ENCODE measurements around the gene MBNL2. TPM values are rescaled to one million over a fixed set of nuclear protein-coding genes. Genes with fewer than 3 reads are reported as not detected.

The MBNL2 gene
- total RNA-seq, 4 donors from 2014 or later: 113 to 129 (median 118) TPM

- H3K36me3 ChIP-seq: no peaks in the 10 kb centered on the region
- no peak overlapping the region for H3K4me3 ChIP-seq
- no peaks in the 10 kb centered on the region for H3K27me3 ChIP-seq
- H3K4me1 ChIP-seq: peaks cover 49 to 100% (median 63%) of the 10 kb centered on the region in 3 donors
- TF ChIP-seq EP300 (IDR thresholded peaks at IDR 0.05) (no peak), POLR2A (IDR thresholded peaks at IDR 0.05) (no peak), CTCF (IDR thresholded peaks at IDR 0.05) (no peak)
- peak overlapping the region; percentile 79 to 87 (median 84) for H3K27ac ChIP-seq
- ATAC-seq: no peak
- H3K9me3 ChIP-seq: no peaks in the 10 kb centered on the region
Measured at GRCh38 chr13:97245011-97245410, 22.9 kb downstream of the MBNL2 start.

GRCh38 chr13:97246596-97247158 lies 24.5 kb downstream of the MBNL2 start:
- Histone ChIP-seq H3K4me3 (peak overlapping the region; percentile 30 to 31), H3K36me3 (no peaks in the 10 kb centered on the region), H3K27ac (peak overlapping the region; percentile 79 to 87 (median 84)), H3K9me3 (no peaks in the 10 kb centered on the region), H3K4me1 (peaks cover 48 to 100% (median 60%) of the 10 kb centered on the region in 3 donors), H3K27me3 (no peaks in the 10 kb centered on the region)
- WGBS, 2 donors (ENCODE audit: low coverage in 1 of 2): 35 to 43% methylated on average over 5 to 7 of the region's 7 CpGs
- no peak for TF ChIP-seq POLR2AphosphoS5 (IDR thresholded peaks at IDR 0.05)
- no peak for TF ChIP-seq EP300 (IDR thresholded peaks at IDR 0.05)
- no peak for TF ChIP-seq POLR2A (IDR thresholded peaks at IDR 0.05)
- TF ChIP-seq CTCF (IDR thresholded peaks at IDR 0.05): no peak
- ATAC-seq: no peak

- ATAC-seq: no peak
- Histone ChIP-seq H3K9me3 (no peaks in the 10 kb centered on the region), H3K4me1 (peaks cover 49 to 86% (median 50%) of the 10 kb centered on the region in 3 donors), H3K27ac (peak overlapping the region; percentile 79 to 87 (median 84)), H3K4me3 (no peak overlapping the region), H3K27me3 (no peaks in the 10 kb centered on the region), H3K36me3 (no peaks in the 10 kb centered on the region)
- 93% methylated on average over 4 to 5 of the region's 6 CpGs for WGBS, 2 donors (ENCODE audit: low coverage in 1 of 2)
- no peak for TF ChIP-seq POLR2A (IDR thresholded peaks at IDR 0.05)
- TF ChIP-seq EP300 (IDR thresholded peaks at IDR 0.05): no peak
Measured at GRCh38 chr13:97248243-97248642, 26.1 kb downstream of the MBNL2 start.

- peak; percentile 73 for ATAC-seq
- WGBS, 2 donors (ENCODE audit: low coverage in 1 of 2): 36 to 47% methylated on average over 5 of the region's 5 CpGs
- TF ChIP-seq EP300 (IDR thresholded peaks at IDR 0.05) (no peak), POLR2AphosphoS5 (IDR thresholded peaks at IDR 0.05) (peak; percentile 71)
- Histone ChIP-seq H3K9me3 (no peaks in the 10 kb centered on the region), H3K27ac (peak overlapping the region; percentile 79 to 87 (median 84)), H3K36me3 (no peaks in the 10 kb centered on the region), H3K27me3 (no peaks in the 10 kb centered on the region), H3K4me1 (peaks cover 44 to 86% (median 46%) of the 10 kb centered on the region in 3 donors), H3K4me3 (no peak overlapping the region)
Measured at GRCh38 chr13:97249093-97249795, 27.1 kb downstream of the MBNL2 start.

- H3K27ac ChIP-seq: peak overlapping the region; percentile 79 to 87 (median 84)
- no peak for ATAC-seq
- H3K4me1 ChIP-seq: peaks cover 43 to 86% (median 49%) of the 10 kb centered on the region in 3 donors
Measured at GRCh38 chr13:97249796-97250495, 27.8 kb downstream of the MBNL2 start.

More at GRCh38 chr13:97249796-97250495, 27.8 kb downstream of the MBNL2 start:
- WGBS, 2 donors (ENCODE audit: low coverage in 1 of 2): 20 to 22% methylated on average over 3 of the region's 3 CpGs
- H3K4me3 ChIP-seq: peak overlapping the region in 1 of 2 donors; percentile 12
- H3K9me3 ChIP-seq: no peaks in the 10 kb centered on the region
- no peaks in the 10 kb centered on the region for H3K36me3 ChIP-seq
- TF ChIP-seq EP300 (IDR thresholded peaks at IDR 0.05): no peak
- TF ChIP-seq CTCF (IDR thresholded peaks at IDR 0.05): no peak
- H3K27me3 ChIP-seq: no peaks in the 10 kb centered on the region
